Stomach (tissue), 4 donors: ENCODE results near the gene RPL4.
"Not testable (repeated sequence)": the region's sequence is repeated elsewhere in the genome, so short reads cannot be mapped to it uniquely, and the experiment has no call there.

Experiments
- CTCF ChIP-seq, 7 experiments: fragments of 450-650 bp in 4 of 7; fragments of 200-600 bp in 3 of 7; sonication (generic) in 3 of 7; IDR thresholded peaks; one replicate each; pipeline ENCODE4 v1.5.1; 2016 to 2019; ENCODE audit warnings: antibody characterized with exemption in 7 of 7, control low read depth in 2 of 7, mild to moderate bottlenecking in 1 of 7
- EP300 ChIP-seq: sonication (generic); formaldehyde crosslinking; IDR thresholded peaks from one replicate; pipeline ENCODE4 v1.6.1; 2017; ENCODE audit warnings: antibody characterized with exemption
- POLR2A ChIP-seq, 4 donors: fragments of 450-650 bp; IDR thresholded peaks; one replicate each; pipeline ENCODE4 v1.6.1; 2016; ENCODE audit warnings: antibody characterized with exemption in 4 of 4, control low read depth in 2 of 4, mild to moderate bottlenecking in 1 of 4, moderate library complexity in 1 of 4
- POLR2AphosphoS5 ChIP-seq, 3 donors: sonication (generic); formaldehyde crosslinking; IDR thresholded peaks; one replicate each; pipeline ENCODE4 v1.6.1; 2016; ENCODE audit warnings: antibody characterized with exemption in 3 of 3

DNA sequence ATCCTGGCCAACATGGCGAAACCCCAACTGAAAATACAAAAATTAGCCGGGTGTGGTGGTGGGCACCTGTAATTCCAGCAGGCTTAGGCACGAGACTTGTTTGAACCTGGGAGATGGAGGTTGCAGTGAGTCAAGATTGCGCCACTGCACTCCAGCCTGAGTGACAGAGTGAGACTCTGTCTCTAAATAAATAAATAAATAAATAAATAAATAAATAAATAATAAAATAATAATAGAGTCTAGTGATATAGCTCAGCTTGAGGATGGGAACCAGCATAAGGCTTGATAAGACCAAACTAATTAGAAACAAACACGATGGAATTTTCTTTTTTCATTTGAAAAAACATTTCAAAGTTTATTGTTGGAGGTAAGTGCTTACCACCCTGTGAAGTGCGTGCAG is 43.4 kb downstream of the RPL4 start:
- TF ChIP-seq CTCF (IDR thresholded peaks at IDR 0.05); EP300; POLR2AphosphoS5 (IDR thresholded peaks at IDR 0.05); POLR2A (IDR thresholded peaks at IDR 0.05): not testable (repeated sequence)
